Measurements from ENCODE around the gene CSNK1G1. TPM values are rescaled to one million over a fixed set of nuclear protein-coding genes. Genes with fewer than 3 reads are reported as not detected.
"Not testable (repeated sequence)": the region's sequence is repeated elsewhere in the genome, so short reads cannot be mapped to it uniquely, and the experiment has no call there.

Gene CSNK1G1
- total RNA-seq, 4 donors from 2014 or later: 19.1 to 50.0 (median 21.3) TPM

- H3K36me3 ChIP-seq: no peaks in the 10 kb centered on the region
- WGBS, 2 donors: 66 to 68% methylated on average over 9 of the region's 9 CpGs
- no peaks in the 10 kb centered on the region for H3K9me3 ChIP-seq
- no peak overlapping the region for H3K4me3 ChIP-seq (replicated peaks in 1 of 3)
- H3K27ac ChIP-seq: no peak overlapping the region
- intact Hi-C loops (cut with DNase I): no loop called here
- H3K4me1 ChIP-seq: peaks cover 14 to 16% of the 10 kb centered on the region in 2 donors
- H3K27me3 ChIP-seq: no peaks in the 10 kb centered on the region
- no peak for DNase-seq
- TF ChIP-seq CTCF (IDR thresholded peaks at IDR 0.05): no peak
- no peak for TF ChIP-seq POLR2A (IDR thresholded peaks at IDR 0.05)
Observed at GRCh38 chr15:64379216-64379960, 23.4 kb upstream of the CSNK1G1 start.

DNA sequence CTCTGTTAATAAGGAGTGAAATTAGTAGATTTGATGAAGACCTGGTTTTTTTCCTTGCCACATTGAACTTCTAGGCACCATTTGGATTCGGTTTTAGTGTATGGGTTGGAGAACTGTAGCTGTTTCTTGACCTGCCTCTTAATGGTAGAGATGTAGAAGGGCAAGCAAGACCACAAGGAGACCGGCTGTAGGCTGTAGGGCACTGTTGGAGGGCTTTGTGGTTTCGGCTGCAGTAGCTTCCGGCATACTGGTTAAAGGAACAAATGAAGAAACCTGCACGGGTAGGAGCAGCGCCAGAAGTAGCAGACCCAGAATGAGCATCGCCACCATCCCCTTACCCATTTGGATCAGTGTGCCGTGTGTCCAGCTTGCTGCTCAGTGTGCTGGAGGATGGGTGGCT lies 17.4 kb upstream of the CSNK1G1 start:
- no peaks in the 10 kb centered on the region for H3K27me3 ChIP-seq
- H3K4me3 ChIP-seq (replicated peaks in 1 of 3): no peak overlapping the region
- no peak for TF ChIP-seq CTCF (IDR thresholded peaks at IDR 0.05)
- TF ChIP-seq POLR2A (IDR thresholded peaks at IDR 0.05): no peak
- H3K4me1 ChIP-seq: no peaks in the 10 kb centered on the region
- no peak overlapping the region for H3K27ac ChIP-seq
- 93 to 95% methylated on average over 8 of the region's 8 CpGs for WGBS, 2 donors
- DNase-seq: no peak
- no peaks in the 10 kb centered on the region for H3K9me3 ChIP-seq
- intact Hi-C loops (cut with DNase I): no loop called here
- H3K36me3 ChIP-seq: no peaks in the 10 kb centered on the region

- H3K36me3 ChIP-seq; H3K27ac ChIP-seq; H3K27me3 ChIP-seq; H3K4me1 ChIP-seq; H3K4me3 ChIP-seq (replicated peaks in 1 of 3); H3K9me3 ChIP-seq; DNase-seq; intact Hi-C loops (cut with DNase I): not testable (repeated sequence)
- 98 to 99% methylated on average over 8 of the region's 8 CpGs for WGBS, 2 donors
Observed at GRCh38 chr15:64371383-64371782, 15.4 kb upstream of the CSNK1G1 start.

GRCh38 chr15:64369078-64369607 lies 13.2 kb upstream of the CSNK1G1 start:
- Histone ChIP-seq H3K27me3 (no peaks in the 10 kb centered on the region), H3K4me1 (no peaks in the 10 kb centered on the region), H3K4me3 (replicated peaks in 1 of 3) (no peak overlapping the region), H3K27ac (no peak overlapping the region), H3K36me3 (no peaks in the 10 kb centered on the region), H3K9me3 (no peaks in the 10 kb centered on the region)
- intact Hi-C loops (cut with DNase I): no loop called here
- no peak for DNase-seq
- no peak for TF ChIP-seq POLR2A (IDR thresholded peaks at IDR 0.05)
- TF ChIP-seq CTCF (IDR thresholded peaks at IDR 0.05): no peak
- WGBS, 2 donors: 80 to 92% methylated on average over 2 of the region's 2 CpGs

DNA sequence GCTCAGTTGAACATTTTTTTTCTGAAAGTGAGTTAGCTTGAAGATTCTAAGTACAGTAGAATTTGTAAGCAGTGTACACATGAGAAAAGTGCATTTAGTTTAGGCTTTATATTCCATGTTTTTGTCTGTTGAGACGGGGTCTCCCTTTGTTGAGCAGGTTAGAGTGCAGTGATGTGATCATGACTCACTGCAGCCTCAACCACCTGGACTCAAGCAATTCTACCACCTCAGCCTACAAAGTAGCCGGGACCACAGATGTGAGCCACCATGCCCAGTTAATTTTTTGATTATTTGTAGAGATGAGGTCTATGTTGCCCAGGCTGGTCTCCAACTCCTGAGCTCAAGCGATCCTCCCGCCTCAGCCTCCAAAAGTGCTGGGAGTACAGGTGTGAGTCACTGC lies 5.3 kb upstream of the CSNK1G1 start:
- H3K27me3 ChIP-seq: no peaks in the 10 kb centered on the region
- DNase-seq: no peak
- WGBS, 2 donors: 99 to 100% methylated on average over 4 of the region's 4 CpGs
- H3K27ac ChIP-seq: no peak overlapping the region
- peaks cover 0 to 5% of the 10 kb centered on the region in 2 donors for H3K4me1 ChIP-seq
- no peaks in the 10 kb centered on the region for H3K9me3 ChIP-seq
- intact Hi-C loops (cut with DNase I): no loop called here
- TF ChIP-seq CTCF (IDR thresholded peaks at IDR 0.05): no peak
- no peak for TF ChIP-seq POLR2A (IDR thresholded peaks at IDR 0.05)
- H3K4me3 ChIP-seq (replicated peaks in 1 of 3): no peak overlapping the region
- no peaks in the 10 kb centered on the region for H3K36me3 ChIP-seq
